T47D (cell line): ENCODE results near the gene RAG2.

Source experiments
- DNase-seq, 2 experiments: peaks; one replicate each; pipeline versions ENCODE4 v3.0.0 to v3.0.0-alpha.2; 2011 to 2012; ENCODE audit warnings: low read depth in 1 of 2, low spot score in 1 of 2
- JUND ChIP-seq: IDR thresholded peaks from 2 replicates; pipeline ENCODE4 v1.6.1; 2012; ENCODE audit warnings: low read depth
- in situ Hi-C: cut with HindIII; loops from 2 replicates; pipeline ENCODE4 v1.10.0; 2016; ENCODE audit warnings: low sequenced_read_pairs, low pct_unique_long_range_greater_than_20kb

Gene RAG2

DNA sequence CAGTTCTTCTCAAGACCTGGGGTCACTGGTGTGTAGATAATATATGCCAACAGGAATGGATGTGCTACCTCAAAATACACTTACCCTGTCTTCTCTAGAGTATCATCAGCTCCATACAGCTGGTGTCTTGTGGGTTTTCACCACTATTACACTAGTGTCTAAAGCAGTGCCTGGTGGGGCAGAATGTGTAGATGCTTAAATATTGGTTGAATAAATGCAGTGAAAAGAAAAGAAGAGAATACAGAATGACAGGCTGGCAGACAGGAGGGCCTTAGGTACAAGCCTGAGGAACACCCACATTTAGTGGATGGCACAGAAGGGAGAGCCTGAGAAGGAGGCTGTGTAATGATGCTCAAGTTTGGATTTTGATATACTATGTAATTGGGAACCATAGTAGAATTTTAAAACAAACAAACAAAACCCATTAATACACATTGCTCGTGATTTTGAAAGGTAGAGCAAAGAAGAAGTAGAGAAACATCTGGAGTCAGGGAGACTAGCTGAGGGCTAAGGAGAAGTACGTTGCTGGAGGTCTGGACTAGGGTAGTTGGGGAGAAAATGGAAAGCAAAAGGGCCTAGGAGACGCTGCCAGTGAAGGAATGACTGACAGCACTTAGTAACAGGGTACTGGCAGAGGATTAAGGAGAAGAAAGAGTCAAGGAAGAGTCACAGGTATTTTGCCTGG, 20.5 kb upstream of the RAG2 start:
- no peak for DNase-seq
- no peak for TF ChIP-seq JUND
- in situ Hi-C loops, result no loop called here

- TF ChIP-seq JUND, result no peak
- in situ Hi-C loops, result no loop called here
- no peak for DNase-seq
These were observed 19.7 kb upstream of the RAG2 start for GRCh38 chr11:36617543-36618362.

DNA sequence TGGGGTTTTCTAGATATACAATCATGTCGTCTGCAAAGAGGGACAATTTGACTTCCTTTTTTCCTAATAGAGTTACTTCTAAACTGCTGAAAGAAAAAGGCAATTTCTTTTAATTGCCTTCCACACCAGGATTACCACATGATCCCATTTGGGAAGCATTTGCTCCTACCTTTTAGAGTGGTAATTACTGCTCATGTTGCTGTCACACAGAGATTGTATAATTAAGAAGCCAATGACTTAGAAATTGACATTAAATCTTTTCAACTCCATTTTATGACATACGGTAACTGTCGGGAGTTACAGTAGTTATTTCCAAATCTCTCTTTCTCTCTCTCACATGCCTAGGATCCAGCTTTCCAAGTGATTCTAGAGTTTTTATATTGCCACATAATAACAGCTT, 17.8 kb upstream of the RAG2 start:
- TF ChIP-seq JUND, result no peak
- in situ Hi-C loops, result no loop called here
- DNase-seq, result no peak

DNA sequence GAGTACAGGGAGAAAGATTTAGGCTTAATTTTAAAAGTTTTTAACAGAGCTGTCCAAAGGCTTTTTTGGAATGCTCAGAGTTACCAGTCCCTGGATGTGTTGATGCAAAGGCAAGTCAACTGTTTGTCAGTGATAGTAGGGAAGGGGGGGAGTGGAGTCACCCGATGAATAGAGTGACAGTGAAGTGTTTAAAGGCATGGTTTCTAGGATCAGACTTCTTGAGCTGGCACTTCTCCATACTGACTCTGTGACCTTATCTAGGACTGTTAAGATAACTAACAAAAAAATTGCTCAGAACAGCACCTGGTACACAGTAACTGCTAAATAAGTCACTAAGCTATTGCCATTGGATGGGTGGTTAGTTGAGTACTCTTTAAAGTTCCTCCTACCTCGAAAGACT, 11.3 kb upstream of the RAG2 start:
- in situ Hi-C loops, result no loop called here
- DNase-seq, result no peak
- no peak for TF ChIP-seq JUND

DNA sequence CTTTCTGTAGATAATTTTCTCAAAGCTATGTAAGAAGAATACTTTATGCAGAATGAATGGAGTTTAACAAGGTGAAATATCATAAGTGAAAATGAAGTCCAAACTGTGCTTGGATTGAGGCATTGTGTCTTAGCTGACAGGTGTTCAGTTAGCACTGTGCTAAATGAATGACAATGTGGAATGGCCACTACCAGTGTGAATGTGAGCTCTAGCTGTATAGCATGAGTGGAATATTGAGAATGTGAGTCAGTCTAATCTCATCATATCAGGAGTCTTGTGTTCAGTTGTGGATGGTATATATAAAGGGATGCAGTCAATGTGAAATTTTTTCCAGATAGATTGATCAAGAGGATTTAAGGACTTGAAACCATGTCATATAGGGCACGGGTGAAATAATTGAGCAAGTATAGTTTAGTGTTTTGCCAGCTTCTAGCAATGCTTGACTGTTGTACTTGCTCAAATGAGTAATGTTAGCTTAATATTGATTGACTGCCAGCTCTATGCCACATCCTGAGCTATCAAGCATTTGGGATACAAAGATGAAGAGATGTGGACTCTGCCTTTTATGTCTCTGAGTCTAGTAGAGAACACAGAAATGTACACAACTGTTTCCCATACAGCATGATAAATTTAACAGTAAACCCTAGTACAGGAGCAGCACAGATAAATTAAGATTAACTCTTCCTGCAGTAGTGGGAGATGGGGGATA, 10.6 kb upstream of the RAG2 start:
- TF ChIP-seq JUND, result no peak
- no peak for DNase-seq
- in situ Hi-C loops, result no loop called here

- in situ Hi-C loops, result no loop called here
- no peak for DNase-seq
- no peak for TF ChIP-seq JUND
These were observed 7.5 kb upstream of the RAG2 start for GRCh38 chr11:36605221-36606216.

GRCh38 chr11:36602135-36602534, 4.1 kb upstream of the RAG2 start:
- in situ Hi-C loops, result no loop called here
- DNase-seq, result no peak
- TF ChIP-seq JUND, result no peak

DNA sequence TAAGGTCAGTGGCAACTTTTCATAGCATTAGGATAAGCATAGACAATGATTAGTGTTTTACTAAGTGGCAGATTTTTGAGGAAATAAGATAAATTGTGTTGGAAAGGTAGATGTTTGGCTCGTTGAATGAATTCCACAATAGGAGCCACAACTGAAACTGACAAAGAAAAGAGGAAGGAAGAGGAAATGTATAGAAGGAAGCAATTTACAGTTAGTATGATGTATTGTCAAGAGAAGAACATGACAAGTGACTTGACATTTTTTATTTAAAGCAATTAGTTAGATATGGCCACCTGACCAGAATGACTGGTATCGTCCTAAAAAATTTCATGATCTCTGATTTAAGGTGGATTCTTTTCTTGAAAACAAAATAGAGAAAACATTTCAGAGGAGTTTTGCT, 3.1 kb upstream of the RAG2 start:
- DNase-seq, result no peak
- in situ Hi-C loops, result no loop called here
- TF ChIP-seq JUND, result no peak

GRCh38 chr11:36600180-36600579, 2.1 kb upstream of the RAG2 start:
- DNase-seq, result no peak
- in situ Hi-C loops, result no loop called here
- TF ChIP-seq JUND, result no peak

DNA sequence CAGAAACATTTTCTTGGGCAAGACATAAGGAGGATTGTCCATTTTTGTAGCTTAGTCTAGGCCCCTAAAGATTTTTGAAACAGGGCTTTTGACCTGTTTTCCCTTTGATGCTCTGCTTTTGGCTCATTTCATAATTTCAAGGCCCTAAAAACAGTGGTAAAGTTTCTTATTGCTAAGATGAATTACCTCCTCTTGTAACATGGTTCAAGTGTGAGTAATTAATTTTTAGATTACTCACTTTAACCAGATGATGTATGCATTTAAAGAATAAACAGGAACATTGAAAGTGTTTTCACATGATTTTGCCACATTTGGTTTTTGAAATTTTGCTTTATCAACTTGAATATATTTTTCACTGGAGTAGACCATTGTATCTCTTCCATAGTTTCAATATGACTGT, 1.2 kb downstream of the RAG2 start:
- no peak for TF ChIP-seq JUND
- in situ Hi-C loops, result no loop called here

DNA sequence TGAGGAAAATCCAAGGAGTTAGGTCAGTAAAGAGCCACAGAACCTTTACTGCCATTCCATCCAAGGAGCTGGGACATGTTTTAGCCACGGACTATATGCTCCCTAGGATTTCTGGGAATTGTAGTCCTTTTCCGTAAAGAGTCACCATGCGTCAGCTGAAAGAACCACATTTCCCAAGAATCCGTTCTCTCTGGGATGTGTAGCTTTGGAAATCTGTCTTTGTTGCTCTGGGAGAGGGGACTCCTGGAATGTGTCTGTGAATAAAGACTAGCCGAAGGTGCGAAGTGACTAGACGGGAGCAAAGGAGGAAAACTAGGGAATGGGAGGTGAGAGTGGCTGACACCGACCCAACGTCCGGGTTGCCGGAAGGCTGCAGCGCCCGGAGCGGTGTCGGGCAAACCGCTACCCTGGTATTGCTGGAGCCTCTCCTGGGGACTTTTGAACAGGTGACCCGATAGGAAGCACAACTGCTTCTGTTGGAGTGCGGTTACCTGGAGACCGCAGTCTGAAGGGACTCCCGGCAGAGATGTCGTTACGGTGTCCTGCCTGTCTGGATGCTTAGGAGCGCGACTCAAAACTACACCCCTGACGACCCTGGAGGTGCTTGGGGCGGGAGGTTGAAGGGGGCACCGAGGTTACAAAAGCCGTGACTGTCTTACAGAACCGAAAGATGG, 3.6 kb downstream of the RAG2 start, which contains the start of gene IFTAP:
Gene IFTAP, plus strand, starts transcription at position 187 of the 674 bp plus-strand sequence. CDS start 15,602 bp downstream, outside the sequence.
- DNase-seq, result peak; percentile 86 to 97
- TF ChIP-seq JUND, result no peak
- in situ Hi-C loops, result no loop called here

More for the DNA sequence above, 1.2 kb downstream of the RAG2 start:
- no peak for DNase-seq

DNA sequence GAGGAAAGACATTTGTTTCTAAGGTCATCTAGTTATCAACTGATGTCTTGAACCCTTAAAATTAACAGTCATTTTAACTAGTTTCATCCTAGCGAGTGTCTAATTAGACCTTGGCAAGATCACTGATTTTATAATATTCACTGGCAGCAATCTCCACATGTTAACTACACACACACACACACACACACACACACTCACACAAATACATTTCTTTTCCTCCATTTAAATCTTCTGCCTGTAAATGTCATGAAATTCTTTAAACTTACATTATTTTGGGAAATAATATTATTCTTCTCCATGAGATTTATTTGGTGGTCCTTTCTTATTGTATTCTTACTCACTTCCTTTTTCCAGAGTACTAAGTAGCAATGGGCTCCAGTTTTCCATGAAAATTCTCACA, 6.6 kb downstream of the RAG2 start:
- in situ Hi-C loops, result no loop called here
- no peak for DNase-seq
- TF ChIP-seq JUND, result no peak
